Heart right ventricle (tissue), 16 donors: Measurements from ENCODE around the gene FBXO28. TPM values are rescaled to one million over a fixed set of nuclear protein-coding genes. Genes with fewer than 3 reads are reported as not detected.
A peak's percentile ranks its signal among the peaks of the same experiment; 100 is the strongest.

Experiments
- ATAC-seq, 8 donors: fragments of 200-7000 bp; cut with Tn5 transposase; one replicate each; pipeline ENCODE4 v1.9.1; 2020; ENCODE audit warnings: mild to moderate bottlenecking in 8 of 8, moderate library complexity in 8 of 8, moderate number of reproducible peaks in 1 of 8
- DNase-seq, 2 donors: peaks; one replicate each; pipeline ENCODE4 v3.0.0-alpha.2; 2020
- H3K27ac ChIP-seq, 10 donors: fragments of 200-600 bp; sonication (generic) in 2 of 10; one replicate each; pipeline versions ENCODE4 v1.5.0 to v1.8.0; 2020 to 2022; ENCODE audit warnings: mild to moderate bottlenecking in 3 of 10
- H3K27me3 ChIP-seq, 7 donors: fragments of 200-600 bp; one replicate each; pipeline ENCODE4 v1.8.0; 2021 to 2022; ENCODE audit warnings: mild to moderate bottlenecking in 2 of 7
- H3K36me3 ChIP-seq, 9 donors: fragments of 200-600 bp; sonication (generic) in 1 of 9; one replicate each; pipeline versions ENCODE4 v1.5.0 to v1.8.0; 2020 to 2022; ENCODE audit warnings: mild to moderate bottlenecking in 2 of 9
- H3K4me1 ChIP-seq, 9 donors: fragments of 200-600 bp; sonication (generic) in 1 of 9; one replicate each; pipeline versions ENCODE4 v1.5.0 to v1.8.0; 2020 to 2022; ENCODE audit warnings: mild to moderate bottlenecking in 4 of 9
- H3K4me3 ChIP-seq, 10 donors: fragments of 200-600 bp; sonication (generic) in 2 of 10; one replicate each; pipeline versions ENCODE4 v1.5.0 to v1.8.0; 2020 to 2022; ENCODE audit warnings: mild to moderate bottlenecking in 7 of 10, moderate library complexity in 2 of 10
- H3K9me3 ChIP-seq, 11 donors: fragments of 200-600 bp in 10 of 11; sonication (generic) in 2 of 11; one replicate each; pipeline versions ENCODE4 v1.5.0 to v1.8.0; 2013 to 2022; ENCODE audit warnings: mild to moderate bottlenecking in 2 of 11, control low read depth in 1 of 11, moderate library complexity in 1 of 11
- CTCF ChIP-seq, 9 donors: fragments of 200-600 bp; sonication (generic) in 2 of 9; IDR thresholded peaks; one replicate each; pipeline versions ENCODE4 v1.5.0 to v1.8.0; 2021 to 2022; ENCODE audit warnings: antibody characterized with exemption in 9 of 9, mild to moderate bottlenecking in 5 of 9, moderate library complexity in 1 of 9
- WGBS, 2 donors: extraction: QIAGEN DNeasy Blood & Tissue Kit; methylation state at CpG; one replicate each; pipeline ENCODE4 v1.1.7; 2013; ENCODE audit warnings: inconsistent platforms in 1 of 2; 5-methylcytosine and 5-hydroxymethylcytosine counted together
- intact Hi-C, 10 donors: fragments of 100-400 bp; cut with DNase I; formaldehyde crosslinking; loops; one replicate each; pipeline versions ENCODE4 v1.11.1 to v1.14.2; 2022
- polyA plus RNA-seq, 2 donors: library from polyadenylated mRNA; stranded (reverse); fragments of 200-250 nt; gene quantifications; one replicate each; pipeline ENCODE4 v1.2.3, GENCODE V29; 2013
- total RNA-seq, 10 donors: library from RNA; stranded (reverse); fragmentation: NEBNext Ultra II Directional in 3 of 10; extraction: Animal tissue kit (Norgen Biotek cat#: 25700) in 3 of 10; gene quantifications; one replicate each; pipeline versions ENCODE4 v1.2.1 to v1.2.4, GENCODE V29; 2021 to 2023
- donor health status: Arrhythmogenic right ventricular cardiomyopathy.
- donor health status: ischemic (EF 13 %, LVEDD 7.1; RV severe dilation, severe dysfunction).
- donor health status: healthy with polysubstance abuse.
- donor health status: DM: no; HTN: yes; CAD: no.
- donor health status: DM: no; HTN: no; CAD: no.
- donor health status: ischemic (EF 25% LVEDD 6.9; RV normal size, moderate dysfunction).
- donor health status: ischemic (EF 25% LVEDD 5.7; RV mildly dilated, moderate dysfunction).
- donor health status: healthy.
- donor health status: DM: yes; HTN: yes; CAD: no.
- donor health status: Ischemic cardiomyopathy.
- donor health status: ischemic (EF 35%, LVEDD 5.7; RV mildly dilated, moderate dysfunction).
- donor health status: nonischemic (EF 11% LVEDD 7.7; RV severe dilation, severe dysfunction).
- donor health status: DM: yes; HTN: yes; CAD: no.
- donor health status: PGD.
- donor health status: ischemic (EF 29% LVEDD 5.4; RV normal size, mild dysfunction).
- donor health status: nonischemic (EF 23%, LVEDD 6.1; RV moderate dilation, normal function).

The FBXO28 gene
- total and polyA plus RNA-seq, 12 donors = 5.9 to 22.9 (median 20.1) TPM

- TF ChIP-seq CTCF (IDR thresholded peaks at IDR 0.05) = no peak
- Histone ChIP-seq H3K9me3 (no peaks in the 10 kb centered on the region), H3K27me3 (peaks cover 0 to 23% (median 13%) of the 10 kb centered on the region in 7 donors), H3K4me3 (no peak overlapping the region), H3K27ac (no peak overlapping the region), H3K36me3 (no peaks in the 10 kb centered on the region), H3K4me1 (no peaks in the 10 kb centered on the region)
- intact Hi-C loops = no loop called here
- ATAC-seq = no peak
- no peak for DNase-seq
Observed at GRCh38 chr1:224107282-224107625, 6.7 kb upstream of the FBXO28 start.

GRCh38 chr1:224108991-224109390 is 4.9 kb upstream of the FBXO28 start:
- Histone ChIP-seq H3K36me3 (no peaks in the 10 kb centered on the region), H3K27me3 (peaks cover 0 to 23% (median 5%) of the 10 kb centered on the region in 7 donors), H3K27ac (no peak overlapping the region), H3K9me3 (no peaks in the 10 kb centered on the region), H3K4me3 (no peak overlapping the region), H3K4me1 (peaks cover 0 to 8% (median under 1%) of the 10 kb centered on the region in 9 donors)
- intact Hi-C loops = no loop called here
- ATAC-seq (no peak), DNase-seq (no peak)
- TF ChIP-seq CTCF (IDR thresholded peaks at IDR 0.05) = no peak

- WGBS, 2 donors = 88 to 100% methylated on average over 1 of the region's 1 CpG
- Histone ChIP-seq H3K36me3 (no peaks in the 10 kb centered on the region), H3K4me3 (no peak overlapping the region), H3K27me3 (peaks cover 0 to 23% (median 5%) of the 10 kb centered on the region in 7 donors), H3K9me3 (no peaks in the 10 kb centered on the region), H3K27ac (no peak overlapping the region), H3K4me1 (peaks cover 0 to 11% (median 7%) of the 10 kb centered on the region in 9 donors)
- ATAC-seq (no peak), DNase-seq (no peak)
- intact Hi-C loops = loop anchor here in 4 of 10 donors (5.0 to 10.0 kb wide), 2 partner anchors 222 to 345 kb away; partner anchors contain the start of gene NVL (in 1 of the 4)
- TF ChIP-seq CTCF (IDR thresholded peaks at IDR 0.05) = no peak
Observed at GRCh38 chr1:224109981-224110380, 3.9 kb upstream of the FBXO28 start.

- ATAC-seq = no peak
- H3K27ac ChIP-seq = no peak overlapping the region
- H3K27me3 ChIP-seq = peaks cover 0 to 16% (median 5%) of the 10 kb centered on the region in 7 donors
- no peak for DNase-seq
- intact Hi-C loops = loop anchor here in 4 of 10 donors (5.0 to 10.0 kb wide), 2 partner anchors 219 to 342 kb away; partner anchors contain the start of gene NVL (in 1 of the 4)
- no peaks in the 10 kb centered on the region for H3K9me3 ChIP-seq
- TF ChIP-seq CTCF (IDR thresholded peaks at IDR 0.05) = no peak
- peaks cover 0 to 35% (median 25%) of the 10 kb centered on the region in 9 donors for H3K4me1 ChIP-seq
- peaks cover 0 to 4% (median 0%) of the 10 kb centered on the region in 9 donors for H3K36me3 ChIP-seq
- 79 to 82% methylated on average over 10 of the region's 10 CpGs for WGBS, 2 donors
- peak overlapping the region in 3 of 10 donors; percentile 68 to 85 (median 79) for H3K4me3 ChIP-seq
Observed at GRCh38 chr1:224113005-224113404, 906 bp upstream of the FBXO28 start.
